NB4 (cell line): Measurements from ENCODE around the gene ARHGEF16.

Source experiments
- CTCF ChIP-seq: IDR thresholded peaks from one replicate; pipeline ENCODE4 v1.5.1; 2012; ENCODE audit warnings: low read depth, low read length
- MAX ChIP-seq: IDR thresholded peaks from 2 replicates; pipeline ENCODE4 v1.6.1; 2011; ENCODE audit warnings: low read depth, low read length
- MYC ChIP-seq: IDR thresholded peaks from 2 replicates; pipeline ENCODE4 v1.6.1; 2011; ENCODE audit warnings: low read depth, low read length
- POLR2A ChIP-seq: IDR thresholded peaks from 2 replicates; pipeline ENCODE4 v1.6.1; 2011; ENCODE audit warnings: mild to moderate bottlenecking; ENCODE audit not compliant: insufficient read length; ENCODE audit errors: extremely low read depth

GRCh38 chr1:3443807-3444206 is 10.7 kb upstream of the ARHGEF16 start:
- no peak for TF ChIP-seq CTCF
- TF ChIP-seq POLR2A = no peak
- no peak for TF ChIP-seq MAX
- TF ChIP-seq MYC = no peak
